Measurements from ENCODE around the gene ELAC2. TPM values are rescaled to one million over a fixed set of nuclear protein-coding genes. Genes with fewer than 3 reads are reported as not detected.

The ELAC2 gene
- total RNA-seq, 1 experiment from 2014 or later = 38.9 TPM

GRCh38 chr17:12953156-12953555, 64.7 kb downstream of the ELAC2 start:
- ChIA-PET POLR2A (no interaction called here), CTCF (no interaction called here)
- no peak for DNase-seq
- H3K4me3 Mint-ChIP-seq (ENCODE audit: unreplicated experiment) = no peak overlapping the region
- no peaks in the 10 kb centered on the region for H3K4me1 Mint-ChIP-seq (ENCODE audit: low read depth, unreplicated experiment)
- no peaks in the 10 kb centered on the region for H3K27me3 Mint-ChIP-seq (ENCODE audit: insufficient read depth, unreplicated experiment)
- no peaks in the 10 kb centered on the region for H3K36me3 Mint-ChIP-seq (ENCODE audit: insufficient read depth, unreplicated experiment)
- no peaks in the 10 kb centered on the region for H3K4me1 ChIP-seq
- H3K4me3 ChIP-seq (ENCODE audit: low read depth, low read length) = no peak overlapping the region
- no peaks in the 10 kb centered on the region for H3K9me3 Mint-ChIP-seq (ENCODE audit: unreplicated experiment)
- TF ChIP-seq CTCF (IDR thresholded peaks at IDR 0.05; ENCODE audit: insufficient read depth in 1 of 2, low read depth in 1 of 2, low read length in 1 of 2, severe bottlenecking in 1 of 2, unreplicated experiment in 1 of 2) = no peak
- H3K27ac Mint-ChIP-seq (ENCODE audit: unreplicated experiment) = no peak overlapping the region
- no TSS peak for BruUV-seq (replicated peaks)
- H3K9me3 ChIP-seq = no peaks in the 10 kb centered on the region
- H3K36me3 ChIP-seq (ENCODE audit: control insufficient read depth, insufficient read depth, low read length) = no peaks in the 10 kb centered on the region
- intact Hi-C loops (cut with micrococcal nuclease; ENCODE audit: unreplicated experiment) = no loop called here
- H3K27me3 ChIP-seq (replicated peaks; ENCODE audit: control insufficient read depth, insufficient read depth, low read length) = no peaks in the 10 kb centered on the region

- Mint-ChIP-seq H3K36me3 (ENCODE audit: insufficient read depth, unreplicated experiment) (no peaks in the 10 kb centered on the region), H3K9me3 (ENCODE audit: unreplicated experiment) (no peaks in the 10 kb centered on the region), H3K4me1 (ENCODE audit: low read depth, unreplicated experiment) (no peaks in the 10 kb centered on the region), H3K27me3 (ENCODE audit: insufficient read depth, unreplicated experiment) (no peaks in the 10 kb centered on the region), H3K4me3 (ENCODE audit: unreplicated experiment) (no peak overlapping the region), H3K27ac (ENCODE audit: unreplicated experiment) (no peak overlapping the region)
- ChIA-PET CTCF (no interaction called here), POLR2A (no interaction called here)
- intact Hi-C loops (cut with micrococcal nuclease; ENCODE audit: unreplicated experiment) = no loop called here
- Histone ChIP-seq H3K4me1 (no peaks in the 10 kb centered on the region), H3K27me3 (replicated peaks; ENCODE audit: control insufficient read depth, insufficient read depth, low read length) (no peaks in the 10 kb centered on the region), H3K4me3 (ENCODE audit: low read depth, low read length) (no peak overlapping the region), H3K9me3 (no peaks in the 10 kb centered on the region), H3K36me3 (ENCODE audit: control insufficient read depth, insufficient read depth, low read length) (no peaks in the 10 kb centered on the region)
- TF ChIP-seq CTCF (IDR thresholded peaks at IDR 0.05; ENCODE audit: insufficient read depth in 1 of 2, low read depth in 1 of 2, low read length in 1 of 2, severe bottlenecking in 1 of 2, unreplicated experiment in 1 of 2) = no peak
- no peak for DNase-seq
- no TSS peak for BruUV-seq (replicated peaks)
Observed at GRCh38 chr17:12952012-12952411, 65.8 kb downstream of the ELAC2 start.

- no peak overlapping the region for H3K27ac Mint-ChIP-seq (ENCODE audit: unreplicated experiment)
- H3K27me3 Mint-ChIP-seq (ENCODE audit: insufficient read depth, unreplicated experiment) = no peaks in the 10 kb centered on the region
- no peak for DNase-seq
- H3K9me3 Mint-ChIP-seq (ENCODE audit: unreplicated experiment) = no peaks in the 10 kb centered on the region
- no peaks in the 10 kb centered on the region for H3K4me1 ChIP-seq
- BruUV-seq (replicated peaks) = no TSS peak
- H3K27me3 ChIP-seq (replicated peaks; ENCODE audit: control insufficient read depth, insufficient read depth, low read length) = no peaks in the 10 kb centered on the region
- no peak for TF ChIP-seq CTCF (IDR thresholded peaks at IDR 0.05; ENCODE audit: insufficient read depth in 1 of 2, low read depth in 1 of 2, low read length in 1 of 2, severe bottlenecking in 1 of 2, unreplicated experiment in 1 of 2)
- no peak overlapping the region for H3K4me3 Mint-ChIP-seq (ENCODE audit: unreplicated experiment)
- POLR2A ChIA-PET = no interaction called here
- H3K4me3 ChIP-seq (ENCODE audit: low read depth, low read length) = no peak overlapping the region
- intact Hi-C loops (cut with micrococcal nuclease; ENCODE audit: unreplicated experiment) = no loop called here
- CTCF ChIA-PET = no interaction called here
- no peaks in the 10 kb centered on the region for H3K4me1 Mint-ChIP-seq (ENCODE audit: low read depth, unreplicated experiment)
- no peaks in the 10 kb centered on the region for H3K36me3 ChIP-seq (ENCODE audit: control insufficient read depth, insufficient read depth, low read length)
- H3K9me3 ChIP-seq = no peaks in the 10 kb centered on the region
- no peaks in the 10 kb centered on the region for H3K36me3 Mint-ChIP-seq (ENCODE audit: insufficient read depth, unreplicated experiment)
Observed at GRCh38 chr17:12947047-12947446, 70.8 kb downstream of the ELAC2 start.

Other genes starting within 250 kb of the ELAC2 start
- 3.3 and 4.5 TPM in 2 replicates for gene ARHGAP44, start 228.5 kb downstream of the ELAC2 start, total RNA-seq (2022)

All from Caco-2 (cell line).